Thoracic aorta (tissue), 2 donors: Measurements from ENCODE around the gene NHERF1. TPM values are rescaled to one million over a fixed set of nuclear protein-coding genes. Genes with fewer than 3 reads are reported as not detected.

Experiments
- ATAC-seq: fragments of 150-250 bp; one replicate; pipeline ENCODE4 v1.8.0; 2017; ENCODE audit warnings: low read depth; ENCODE audit not compliant: insufficient number of reproducible peaks, low FRiP score
- DNase-seq: peaks from one replicate; pipeline ENCODE4 v3.0.0-alpha.2; 2020; ENCODE audit warnings: low spot score
- H3K27ac ChIP-seq, 2 donors: fragments of 200-600 bp; sonication (generic); 1 replicate in 1 of 2; 2 replicates in 1 of 2; pipeline ENCODE4 v1.5.1; 2016; ENCODE audit warnings: mild to moderate bottlenecking in 2 of 2, moderate library complexity in 2 of 2
- H3K27me3 ChIP-seq: fragments of 200-600 bp; sonication (generic); replicated peaks from 2 replicates; pipeline ENCODE4 v1.6.0; 2016; ENCODE audit warnings: mild to moderate bottlenecking; ENCODE audit not compliant: insufficient read depth
- H3K36me3 ChIP-seq: fragments of 200-600 bp; sonication (generic); one replicate; pipeline ENCODE4 v1.5.1; 2016
- H3K4me1 ChIP-seq, 2 donors: fragments of 200-600 bp; sonication (generic); 1 replicate in 1 of 2; 2 replicates in 1 of 2; pipeline versions ENCODE4 v1.5.1 to v1.6.0; 2016; ENCODE audit warnings: low read depth in 2 of 2, mild to moderate bottlenecking in 1 of 2; ENCODE audit not compliant: control insufficient read depth in 1 of 2
- H3K4me3 ChIP-seq: fragments of 200-600 bp; sonication (generic); 2 replicates; pipeline ENCODE4 v1.5.1; 2016; ENCODE audit warnings: mild to moderate bottlenecking
- H3K9me3 ChIP-seq: fragments of 200-600 bp; sonication (generic); 2 replicates; pipeline ENCODE4 v1.5.1; 2016
- total RNA-seq, 2 donors: library from RNA; depleted of rRNA; stranded (reverse); fragments of >200 nt; gene quantifications; one replicate each; pipeline versions ENCODE4 v1.1.0 to v1.2.3, GENCODE V29; 2016
- TF ChIP-seq, protein P1 (sequence below): fragments of 200-600 bp; sonication (generic); IDR thresholded peaks from one replicate; pipeline ENCODE4 v1.5.1; 2019; ENCODE audit warnings: antibody characterized with exemption

NHERF1 gene
- total RNA-seq, 2 donors from 2014 or later, result 23.2 to 32.8 TPM

DNA sequence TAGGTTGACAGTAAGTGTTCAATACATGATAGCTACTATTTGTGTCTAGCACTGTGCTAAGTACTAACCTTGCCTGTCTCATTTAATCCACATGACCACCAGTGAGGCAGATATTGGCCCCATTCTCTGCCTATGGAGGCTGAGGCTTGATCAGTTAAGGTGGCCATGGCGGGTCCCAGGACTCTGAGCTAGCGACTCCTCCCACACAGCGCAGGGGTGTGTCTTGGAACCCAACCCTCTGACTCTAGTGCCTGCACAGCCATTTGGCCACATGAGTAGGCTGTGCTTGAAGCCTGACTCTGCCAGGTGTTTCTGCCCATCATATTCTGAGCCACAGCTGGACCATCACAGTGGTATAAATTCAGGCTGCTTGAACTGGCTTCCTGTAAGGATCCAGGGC lies 6.4 kb downstream of the NHERF1 start:
- no peak overlapping the region for H3K4me3 ChIP-seq
- H3K36me3 ChIP-seq, result no peaks in the 10 kb centered on the region
- TF ChIP-seq, protein P1, sequence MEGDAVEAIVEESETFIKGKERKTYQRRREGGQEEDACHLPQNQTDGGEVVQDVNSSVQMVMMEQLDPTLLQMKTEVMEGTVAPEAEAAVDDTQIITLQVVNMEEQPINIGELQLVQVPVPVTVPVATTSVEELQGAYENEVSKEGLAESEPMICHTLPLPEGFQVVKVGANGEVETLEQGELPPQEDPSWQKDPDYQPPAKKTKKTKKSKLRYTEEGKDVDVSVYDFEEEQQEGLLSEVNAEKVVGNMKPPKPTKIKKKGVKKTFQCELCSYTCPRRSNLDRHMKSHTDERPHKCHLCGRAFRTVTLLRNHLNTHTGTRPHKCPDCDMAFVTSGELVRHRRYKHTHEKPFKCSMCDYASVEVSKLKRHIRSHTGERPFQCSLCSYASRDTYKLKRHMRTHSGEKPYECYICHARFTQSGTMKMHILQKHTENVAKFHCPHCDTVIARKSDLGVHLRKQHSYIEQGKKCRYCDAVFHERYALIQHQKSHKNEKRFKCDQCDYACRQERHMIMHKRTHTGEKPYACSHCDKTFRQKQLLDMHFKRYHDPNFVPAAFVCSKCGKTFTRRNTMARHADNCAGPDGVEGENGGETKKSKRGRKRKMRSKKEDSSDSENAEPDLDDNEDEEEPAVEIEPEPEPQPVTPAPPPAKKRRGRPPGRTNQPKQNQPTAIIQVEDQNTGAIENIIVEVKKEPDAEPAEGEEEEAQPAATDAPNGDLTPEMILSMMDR, result no peak
- DNase-seq, result no peak
- H3K27ac ChIP-seq, result no peak overlapping the region
- no peaks in the 10 kb centered on the region for H3K27me3 ChIP-seq
- no peaks in the 10 kb centered on the region for H3K9me3 ChIP-seq
- H3K4me1 ChIP-seq, result peaks cover 22 to 37% of the 10 kb centered on the region in 2 donors
- no peak for ATAC-seq

DNA sequence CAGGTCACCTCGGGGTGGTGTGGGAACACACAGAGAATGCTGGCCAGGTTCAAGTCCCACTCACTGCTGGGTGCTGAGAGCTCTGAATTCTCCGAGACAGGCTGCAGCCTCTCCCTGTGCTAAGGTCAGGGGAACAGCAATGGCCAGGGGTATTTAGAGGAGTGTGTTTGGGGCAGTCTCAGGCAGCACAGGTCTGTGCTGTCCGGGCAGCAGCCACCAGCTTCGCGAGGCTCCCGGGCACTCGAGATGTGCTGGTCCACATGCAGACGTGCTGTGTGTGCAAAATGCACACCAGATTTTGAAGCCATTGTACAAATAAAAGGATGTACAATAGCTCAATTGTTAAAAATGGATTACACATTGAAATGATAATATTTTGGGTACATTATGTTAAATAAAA lies 7.1 kb downstream of the NHERF1 start:
- no peaks in the 10 kb centered on the region for H3K36me3 ChIP-seq
- peaks cover 17 to 37% of the 10 kb centered on the region in 2 donors for H3K4me1 ChIP-seq
- no peaks in the 10 kb centered on the region for H3K9me3 ChIP-seq
- no peaks in the 10 kb centered on the region for H3K27me3 ChIP-seq
- DNase-seq (no peak), ATAC-seq (no peak)
- H3K27ac ChIP-seq, result no peak overlapping the region
- TF ChIP-seq, protein P1, result no peak
- no peak overlapping the region for H3K4me3 ChIP-seq

DNA sequence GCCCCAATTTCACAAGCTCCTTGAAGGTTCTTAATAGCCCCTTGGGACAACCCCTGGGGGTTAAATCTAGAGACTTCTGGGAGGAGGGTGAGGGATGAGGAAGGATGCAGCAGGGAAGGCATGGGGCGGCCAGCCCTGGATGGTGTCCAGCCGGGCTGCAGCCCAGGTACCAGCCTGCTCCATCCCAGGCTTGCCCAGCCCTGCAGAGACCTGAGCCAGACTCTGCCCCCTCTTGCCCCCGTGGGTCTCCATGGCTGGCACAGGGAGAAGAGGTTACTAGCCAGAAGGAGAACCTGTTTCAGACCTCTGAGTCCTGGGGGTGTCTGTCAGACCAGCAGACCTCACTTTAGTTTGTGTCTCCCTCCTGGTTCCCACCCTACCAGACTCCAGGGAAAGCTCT lies 8.5 kb downstream of the NHERF1 start:
- Histone ChIP-seq H3K27ac (no peak overlapping the region), H3K27me3 (no peaks in the 10 kb centered on the region), H3K36me3 (no peaks in the 10 kb centered on the region), H3K4me3 (no peak overlapping the region), H3K9me3 (no peaks in the 10 kb centered on the region), H3K4me1 (peaks cover 17 to 39% of the 10 kb centered on the region in 2 donors)
- DNase-seq (no peak), ATAC-seq (no peak)
- TF ChIP-seq, protein P1, result no peak

DNA sequence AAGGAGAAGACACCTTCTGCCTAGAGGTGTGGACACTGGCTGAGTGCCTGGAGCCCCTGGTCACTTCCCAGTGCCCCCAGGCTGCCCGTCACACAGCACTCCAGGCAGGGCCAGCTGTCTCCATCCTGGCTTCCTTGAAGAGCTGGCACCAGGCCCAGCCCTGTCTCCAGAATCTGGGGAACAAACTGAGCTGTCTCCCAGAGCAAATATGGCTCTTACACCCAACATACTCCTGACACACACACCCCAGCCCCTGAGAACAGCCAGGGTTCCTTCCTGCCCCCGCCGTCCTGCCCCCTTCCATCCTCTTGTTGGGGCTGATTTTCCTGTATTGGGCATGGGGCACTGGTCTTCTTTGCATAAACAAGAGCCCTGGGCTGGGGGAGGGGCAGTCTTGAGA lies 9.1 kb downstream of the NHERF1 start:
- Histone ChIP-seq H3K27ac (no peak overlapping the region), H3K4me1 (peaks cover 17 to 39% of the 10 kb centered on the region in 2 donors), H3K9me3 (no peaks in the 10 kb centered on the region), H3K4me3 (no peak overlapping the region), H3K36me3 (no peaks in the 10 kb centered on the region), H3K27me3 (no peaks in the 10 kb centered on the region)
- no peak for ATAC-seq
- DNase-seq, result no peak
- TF ChIP-seq, protein P1, result no peak

DNA sequence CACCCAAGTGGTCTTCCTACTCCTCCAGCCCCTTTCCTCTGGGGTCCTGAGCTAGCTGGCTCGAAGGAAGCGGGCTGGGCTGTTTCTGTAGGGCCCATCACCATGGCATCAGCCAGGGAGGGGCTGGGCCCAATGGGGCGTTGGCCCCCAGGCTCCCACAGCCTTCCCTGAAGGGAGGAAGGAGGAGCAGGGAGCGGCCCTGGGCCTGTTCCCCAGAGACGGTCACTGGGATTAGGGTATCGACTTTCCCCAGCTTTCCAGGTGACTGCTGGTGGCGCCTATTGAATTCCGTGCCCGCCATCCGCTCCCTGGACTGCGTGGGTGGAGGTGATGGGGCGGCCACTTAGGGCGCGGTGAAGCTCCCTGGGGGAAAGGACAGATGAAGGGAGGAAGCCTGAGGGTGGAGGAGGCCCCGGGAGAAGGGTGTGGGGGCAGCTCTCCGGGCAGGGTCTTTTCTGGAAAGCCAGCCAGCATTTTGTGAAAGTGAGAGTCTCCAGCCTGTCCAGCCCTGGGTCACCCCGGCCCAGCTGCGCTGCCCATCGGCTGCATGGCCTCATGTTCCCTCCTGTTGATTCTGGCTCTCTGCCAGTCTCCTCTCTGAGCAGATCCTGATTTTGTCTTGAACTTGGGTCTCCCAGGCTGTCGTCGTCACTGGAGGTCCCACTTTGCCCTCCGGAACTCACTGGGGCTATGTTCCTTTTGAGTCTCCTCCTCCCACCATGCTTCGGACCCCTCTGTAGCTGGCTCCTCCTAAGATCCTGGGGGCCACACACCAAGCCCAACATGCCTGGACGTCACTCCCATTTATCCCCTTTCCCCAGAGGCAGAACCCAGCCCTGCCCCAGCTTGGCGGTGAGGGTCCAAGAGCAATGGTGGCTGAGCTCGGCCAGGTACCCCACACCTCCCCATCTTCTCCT lies 9.8 kb downstream of the NHERF1 start:
- H3K27ac ChIP-seq, result no peak overlapping the region
- no peaks in the 10 kb centered on the region for H3K27me3 ChIP-seq
- H3K4me1 ChIP-seq, result peaks cover 17 to 39% of the 10 kb centered on the region in 2 donors
- ATAC-seq (no peak), DNase-seq (no peak)
- H3K36me3 ChIP-seq, result no peaks in the 10 kb centered on the region
- H3K9me3 ChIP-seq, result no peaks in the 10 kb centered on the region
- TF ChIP-seq, protein P1, result no peak
- no peak overlapping the region for H3K4me3 ChIP-seq
